Suppressor macrophage (primary cell): Measurements from ENCODE around the gene SGMS1.
A peak's percentile ranks its signal among the peaks of the same experiment; 100 is the strongest.
"Not testable (repeated sequence)": the region's sequence is repeated elsewhere in the genome, so short reads cannot be mapped to it uniquely, and the experiment has no call there.

Experiments used
- DNase-seq, 4 experiments: peaks; one replicate each; pipeline ENCODE4 v3.0.0-alpha.2; 2020 to 2022
- total RNA-seq, 17 experiments: gene quantifications; one replicate each; lab custom pipeline; 2026; ENCODE audit warnings: mixed read lengths in 6 of 17, inconsistent platforms in 3 of 17; lab: John Stamatoyannopoulos, UW

Gene SGMS1
- total RNA-seq: 77.1 to 189 (median 114) reads per million in 17 experiments

DNA sequence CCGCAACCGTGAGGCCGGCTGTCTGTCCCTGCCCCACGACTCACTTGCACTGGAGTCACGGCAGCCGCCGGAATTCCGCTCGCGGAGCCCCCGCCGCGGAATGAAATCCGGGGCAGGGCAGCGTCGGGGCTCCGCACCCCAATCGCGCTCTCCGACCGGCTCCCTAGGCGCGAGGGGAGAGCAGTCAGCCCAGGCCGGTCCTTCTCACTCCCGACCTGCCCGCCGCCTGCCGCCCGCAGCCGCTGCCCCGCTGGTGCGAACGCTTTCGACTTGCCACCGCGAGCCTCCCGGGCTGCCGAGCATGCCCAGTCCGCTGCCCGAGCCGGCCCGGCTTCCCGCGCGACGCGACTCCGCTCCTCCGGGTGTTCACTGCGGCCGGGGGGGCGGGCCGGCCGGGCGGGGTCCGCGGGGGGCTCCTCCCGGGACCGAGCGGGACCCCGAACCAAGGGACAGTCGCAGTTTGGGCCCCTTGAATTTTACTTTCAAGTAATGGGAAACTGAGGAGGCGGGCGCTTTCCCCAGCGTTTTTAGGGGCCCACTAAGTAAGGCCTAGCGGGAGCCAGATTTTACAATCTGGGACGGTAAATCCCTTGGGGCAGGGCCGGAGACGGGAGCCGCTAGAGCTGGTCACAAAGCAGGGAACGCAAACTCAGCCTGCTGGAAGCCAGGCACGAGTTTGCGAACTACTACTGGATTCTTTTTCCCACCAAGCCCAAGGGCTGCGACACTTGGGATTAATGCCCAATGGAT lies at the start of gene SGMS1:
SGMS1 (minus strand) TSS at position 294 of the 750 bp plus-strand sequence. CDS start 279,842 bp downstream, outside the sequence.
- DNase-seq: peak; percentile 87 to 96 (median 93)

DNA sequence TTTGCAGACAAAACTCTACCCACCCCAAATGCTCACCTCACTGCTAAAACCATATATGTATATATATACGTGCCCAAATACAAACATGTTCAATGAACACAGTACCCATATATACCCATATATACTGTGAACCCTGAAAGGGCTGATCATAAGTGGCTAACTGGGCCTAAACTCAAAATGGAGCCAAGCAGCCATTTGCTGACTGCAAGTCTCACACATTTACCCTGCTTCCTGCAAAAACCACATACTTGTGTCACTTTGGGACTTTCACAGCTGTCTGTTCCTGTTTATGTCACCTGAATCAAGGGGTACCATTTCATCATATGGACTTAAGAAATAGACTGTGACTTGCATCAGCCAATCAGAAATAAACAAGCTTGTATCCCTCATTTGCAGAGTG lies 48.4 kb upstream of the SGMS1 start:
- DNase-seq: peak in 3 of 4 experiments; percentile 9 to 16 (median 14)

DNA sequence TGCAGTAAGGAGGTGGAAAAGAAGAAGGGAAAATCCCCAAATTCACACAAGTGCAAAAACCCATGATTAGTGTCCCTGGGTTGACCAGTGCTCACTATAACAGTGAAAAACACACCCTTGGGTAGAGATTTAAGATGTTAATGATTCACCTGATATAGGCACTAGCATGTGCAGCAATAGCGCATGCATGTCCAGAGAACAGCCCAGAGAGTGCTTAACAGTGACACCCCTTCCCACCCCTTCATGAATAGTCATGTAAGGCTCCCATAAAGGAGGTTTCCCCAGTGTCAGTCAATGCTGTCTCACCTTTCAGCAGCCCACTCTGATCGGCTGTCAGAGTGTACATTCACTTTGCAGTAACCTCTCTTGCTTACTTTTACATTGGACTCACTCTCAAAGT lies 47.9 kb upstream of the SGMS1 start:
- not testable (repeated sequence) for DNase-seq

DNA sequence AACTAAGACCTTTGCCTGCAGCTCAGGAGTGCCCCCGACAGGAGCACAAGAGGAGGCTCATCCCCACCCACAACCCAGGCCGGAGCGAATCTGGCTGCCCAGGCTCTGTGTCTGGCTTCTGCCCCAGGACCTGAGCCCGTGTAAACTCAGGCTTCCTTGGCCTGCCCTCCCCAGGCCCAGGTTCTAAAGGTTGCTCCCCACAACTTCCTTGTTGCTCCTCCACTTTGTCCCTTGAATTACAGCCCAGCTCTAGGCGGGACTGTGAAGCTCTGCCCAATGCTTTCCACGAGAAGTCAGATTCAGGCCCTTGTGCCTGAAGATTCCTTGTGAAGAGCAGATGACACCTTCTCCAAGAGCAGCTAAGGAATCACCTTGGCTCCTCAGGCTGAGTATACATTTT lies 46.2 kb upstream of the SGMS1 start:
- DNase-seq: not testable (repeated sequence)

DNA sequence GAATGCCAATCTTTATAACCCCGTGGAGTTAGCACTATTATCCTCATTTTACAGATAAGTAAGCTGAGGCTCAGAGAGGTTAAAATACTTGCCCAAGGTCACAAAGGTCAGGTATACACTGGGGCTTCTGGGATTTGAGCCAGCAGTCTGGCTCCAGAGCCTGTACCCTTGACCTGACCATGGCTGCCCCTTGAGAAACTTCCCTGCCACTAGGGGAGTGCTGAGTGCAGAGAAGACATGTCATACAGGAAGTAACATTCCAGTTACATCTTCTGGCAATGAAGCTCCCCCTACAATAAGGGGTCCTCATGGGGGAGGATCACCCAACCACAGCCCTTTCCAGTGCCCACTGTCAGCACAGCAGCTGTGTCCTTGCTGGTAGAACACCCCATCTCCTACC lies 43.6 kb upstream of the SGMS1 start:
- DNase-seq: not testable (repeated sequence)

DNA sequence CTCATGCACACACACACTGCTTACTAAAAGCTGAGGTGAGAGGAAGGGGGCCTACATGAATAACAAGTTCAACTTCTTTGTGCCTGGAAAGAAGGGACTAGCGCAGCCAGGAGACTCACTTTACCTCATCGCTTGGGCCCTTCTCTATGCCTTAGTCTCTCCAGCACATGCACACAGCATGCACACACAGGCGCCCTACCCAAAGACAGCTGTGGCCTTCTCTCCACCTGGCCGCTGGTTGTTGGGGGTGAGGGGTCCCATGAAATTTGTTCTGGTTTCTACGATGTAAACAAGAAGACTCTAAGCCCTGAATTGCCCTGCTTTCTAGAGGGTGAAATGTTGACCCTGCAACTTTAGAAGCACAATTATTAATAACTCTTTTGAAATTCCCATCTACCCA lies 38.7 kb upstream of the SGMS1 start:
- DNase-seq: not testable (repeated sequence)

DNA sequence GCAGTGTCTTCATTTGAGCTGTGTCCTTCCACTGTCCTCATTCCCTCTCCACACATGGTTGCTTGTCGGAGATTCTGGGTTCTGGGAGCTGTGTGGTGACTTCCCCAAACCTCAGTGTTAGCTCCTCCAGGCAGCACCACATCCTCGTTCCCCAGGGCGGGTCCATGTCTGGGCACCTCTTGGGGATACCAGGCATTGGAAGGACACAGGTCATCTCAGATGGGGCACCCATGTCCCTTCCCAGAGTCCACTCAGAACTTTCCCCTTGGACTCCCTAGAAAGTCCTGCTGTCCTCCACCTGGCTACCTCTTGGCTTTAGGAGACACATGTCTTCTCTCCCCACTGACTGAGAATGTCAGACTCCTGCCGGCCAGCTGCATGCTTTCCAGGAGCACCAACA lies 37.8 kb upstream of the SGMS1 start:
- DNase-seq: not testable (repeated sequence)

DNA sequence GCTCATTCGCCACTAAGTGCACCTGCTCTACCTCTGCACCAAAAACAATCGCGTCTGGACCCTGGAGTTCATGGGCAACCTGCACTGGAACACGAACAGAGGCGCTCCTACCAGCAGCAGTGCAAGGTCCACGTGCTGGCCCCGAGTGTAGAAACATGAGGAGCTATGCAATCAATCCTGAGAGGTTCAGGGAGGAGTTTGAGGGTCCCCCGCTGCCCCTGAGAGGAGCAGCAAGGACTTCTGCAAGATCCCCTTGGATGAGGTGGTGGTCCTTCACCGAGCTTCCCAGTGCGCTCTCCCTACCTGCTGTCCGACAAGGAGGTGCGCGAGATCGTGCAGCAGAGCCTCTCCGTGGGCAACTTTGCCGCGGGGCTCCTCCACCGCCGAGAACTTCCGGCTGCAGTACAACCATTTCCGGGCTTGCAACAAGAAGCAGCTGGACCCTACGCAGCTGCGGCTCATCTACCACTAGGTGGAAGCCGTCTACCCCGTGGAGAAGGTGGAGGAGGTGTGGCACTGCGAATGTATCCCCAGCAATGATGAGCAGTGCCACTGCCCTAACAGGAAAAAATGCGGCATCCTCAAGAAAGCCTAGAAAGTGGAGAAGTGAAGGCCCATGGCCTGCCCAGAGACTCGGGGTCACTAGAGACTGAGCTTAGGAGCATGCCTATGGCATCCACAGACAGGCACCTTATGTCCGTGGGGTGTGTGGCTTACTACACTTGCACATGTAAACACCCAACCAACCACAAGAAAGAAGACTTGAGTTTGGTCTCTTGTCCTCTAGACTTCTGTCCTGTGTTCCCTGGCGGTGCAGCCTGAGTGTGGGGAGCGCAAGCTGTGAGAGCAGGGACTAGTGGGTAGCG lies 36.3 kb upstream of the SGMS1 start:
- peak; percentile 45 to 63 (median 52) for DNase-seq

DNA sequence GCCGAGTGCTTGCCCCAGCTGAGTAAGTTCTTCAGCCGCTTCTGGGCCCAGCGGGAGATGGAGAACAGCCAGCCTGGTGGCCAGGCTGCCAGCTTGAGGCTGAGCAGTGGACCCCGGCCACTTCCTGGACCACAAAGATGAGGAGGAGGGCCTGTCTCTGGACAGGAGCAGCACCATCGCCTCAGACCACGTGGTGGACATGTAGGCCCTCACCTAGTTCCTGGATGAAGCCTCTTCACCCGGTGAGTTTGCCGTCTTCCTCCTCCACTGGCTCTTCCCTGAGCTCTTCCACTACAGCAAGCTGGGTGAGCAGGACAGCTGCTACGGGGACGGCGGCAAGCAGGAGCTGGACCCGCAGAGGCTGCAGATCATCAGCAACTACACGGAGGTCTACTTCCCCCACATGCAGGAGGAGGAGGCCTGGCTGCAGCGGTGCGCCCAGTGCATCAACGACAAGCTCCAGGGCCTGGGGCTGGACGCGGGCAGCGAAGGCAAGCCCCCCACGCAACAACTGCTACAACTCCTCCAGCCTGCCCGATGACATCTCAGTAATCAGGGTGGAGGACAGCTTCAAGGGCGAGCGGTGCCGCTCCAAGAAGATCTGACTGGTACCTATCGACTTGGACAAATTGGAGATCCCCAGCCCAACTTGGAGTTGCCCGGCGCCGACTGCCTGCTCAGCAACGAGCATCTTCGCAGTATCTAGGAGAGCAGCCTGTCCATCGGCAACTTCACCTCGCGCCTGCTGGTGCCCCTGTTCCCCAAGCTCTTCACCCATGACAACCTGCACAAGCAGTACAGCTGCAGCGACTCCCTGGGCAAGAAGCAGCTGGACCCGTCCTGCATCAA lies 35.5 kb upstream of the SGMS1 start:
- not testable (repeated sequence) for DNase-seq

DNA sequence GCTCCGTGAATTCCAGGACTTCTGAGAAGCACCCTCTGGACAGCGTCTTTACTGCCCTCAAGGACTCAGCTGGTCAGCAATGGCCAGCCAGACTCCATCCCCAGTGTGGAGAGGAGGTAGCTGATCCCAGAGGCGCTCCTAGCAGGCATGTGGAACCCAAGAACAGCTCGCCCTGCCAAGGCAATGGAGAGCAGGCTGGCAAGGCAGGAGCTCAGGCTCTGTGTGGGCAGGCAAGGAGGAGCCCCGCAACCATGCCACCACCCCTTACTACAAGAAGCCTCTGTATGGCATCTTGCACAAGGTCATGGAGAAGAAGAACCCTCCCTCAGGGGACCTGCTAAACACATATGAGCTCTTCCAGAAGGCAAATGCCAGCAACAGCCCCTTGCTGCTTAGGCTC lies 34.4 kb upstream of the SGMS1 start:
- DNase-seq: no peak

DNA sequence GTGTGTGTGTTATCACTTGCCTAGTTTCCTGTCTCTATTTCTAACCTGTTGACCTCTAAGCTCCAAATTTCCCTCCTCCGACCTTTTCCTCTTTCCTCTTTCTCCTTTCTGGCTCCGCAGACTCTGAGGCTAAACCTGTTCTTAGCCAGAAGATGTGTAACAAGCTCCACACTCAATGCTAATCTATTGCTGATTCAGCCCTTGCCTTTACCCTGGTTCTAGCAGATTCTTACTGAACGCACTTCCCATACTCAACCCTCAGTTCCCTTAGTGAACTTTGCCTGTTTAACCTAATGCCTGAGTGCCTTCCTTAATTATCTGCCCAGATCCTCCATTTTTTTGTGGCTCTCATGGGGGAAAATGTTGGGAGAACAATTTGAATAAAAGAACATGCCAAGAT lies 30.0 kb upstream of the SGMS1 start:
- peak; percentile 8 to 48 (median 28) for DNase-seq

DNA sequence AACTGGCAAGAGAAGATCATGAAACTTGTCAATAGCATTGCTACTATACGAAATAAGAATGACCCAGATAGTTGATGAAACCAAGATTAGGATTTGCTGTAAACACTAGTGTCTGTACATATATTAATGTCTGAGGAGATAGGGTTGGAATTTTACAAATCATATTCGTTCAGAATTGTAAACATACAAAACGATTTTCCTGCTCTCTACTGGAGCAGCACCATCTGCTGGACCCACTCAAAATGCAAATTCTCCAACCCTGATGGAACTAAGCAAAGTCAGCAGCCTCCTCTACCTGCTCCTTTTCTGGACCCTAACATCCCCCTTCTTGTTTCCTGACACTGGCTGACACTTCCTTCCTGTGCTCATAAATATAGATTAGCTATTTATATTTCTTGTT lies 29.4 kb upstream of the SGMS1 start:
- DNase-seq: peak in 3 of 4 experiments; percentile 8 to 23 (median 17)

DNA sequence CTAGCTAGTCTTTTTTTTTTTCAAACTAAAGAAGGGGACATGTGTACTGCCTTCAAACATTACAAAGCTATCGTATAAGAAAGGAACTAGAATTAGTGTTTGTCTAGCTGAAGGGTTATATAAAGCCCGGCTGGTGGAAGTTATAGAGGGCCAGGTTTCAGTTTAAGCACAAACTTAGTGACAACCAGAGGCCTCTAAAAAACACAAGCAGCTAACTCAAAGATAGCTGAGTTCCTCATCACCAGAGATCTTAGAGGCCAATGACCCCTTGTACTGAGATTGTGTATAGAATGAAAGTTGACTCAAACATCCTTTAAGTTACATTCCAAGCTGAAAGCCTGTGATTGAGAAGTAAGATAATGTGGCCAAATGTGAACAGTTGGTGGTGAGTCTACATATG lies 28.1 kb upstream of the SGMS1 start:
- no peak for DNase-seq

DNA sequence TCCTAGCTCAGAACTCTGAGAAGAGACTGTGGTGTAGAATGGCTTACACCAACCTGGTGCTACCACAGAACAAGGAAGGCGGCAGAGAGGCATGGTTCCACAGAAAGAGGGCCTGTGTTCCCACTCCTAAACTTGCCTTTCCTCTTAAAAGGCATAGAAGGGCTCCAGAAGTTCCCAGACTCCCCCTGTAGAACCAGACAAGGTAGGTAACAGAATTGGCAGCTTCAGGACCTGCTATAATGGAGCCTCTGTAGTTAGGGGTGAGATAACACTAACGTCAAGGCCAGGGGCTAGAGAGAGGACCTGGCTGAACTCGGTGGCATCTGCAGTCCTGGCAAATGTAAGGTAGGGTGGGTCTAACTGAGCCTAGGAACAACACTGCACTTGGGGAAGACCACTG lies 26.7 kb upstream of the SGMS1 start:
- no peak for DNase-seq

DNA sequence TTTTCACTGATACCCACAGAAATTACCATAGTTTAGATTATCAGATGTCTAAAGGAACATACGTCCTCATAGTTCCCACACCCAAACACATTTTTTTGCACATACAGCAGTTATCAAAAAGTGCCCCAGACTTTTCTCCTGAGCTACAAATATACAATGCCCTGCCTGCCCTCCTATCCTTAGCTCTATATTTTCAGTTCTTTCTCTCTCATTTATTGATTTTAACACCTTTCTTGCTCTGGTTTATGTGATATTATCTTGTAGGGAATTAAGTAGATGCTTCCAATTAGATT lies 25.1 kb upstream of the SGMS1 start:
- DNase-seq: no peak

DNA sequence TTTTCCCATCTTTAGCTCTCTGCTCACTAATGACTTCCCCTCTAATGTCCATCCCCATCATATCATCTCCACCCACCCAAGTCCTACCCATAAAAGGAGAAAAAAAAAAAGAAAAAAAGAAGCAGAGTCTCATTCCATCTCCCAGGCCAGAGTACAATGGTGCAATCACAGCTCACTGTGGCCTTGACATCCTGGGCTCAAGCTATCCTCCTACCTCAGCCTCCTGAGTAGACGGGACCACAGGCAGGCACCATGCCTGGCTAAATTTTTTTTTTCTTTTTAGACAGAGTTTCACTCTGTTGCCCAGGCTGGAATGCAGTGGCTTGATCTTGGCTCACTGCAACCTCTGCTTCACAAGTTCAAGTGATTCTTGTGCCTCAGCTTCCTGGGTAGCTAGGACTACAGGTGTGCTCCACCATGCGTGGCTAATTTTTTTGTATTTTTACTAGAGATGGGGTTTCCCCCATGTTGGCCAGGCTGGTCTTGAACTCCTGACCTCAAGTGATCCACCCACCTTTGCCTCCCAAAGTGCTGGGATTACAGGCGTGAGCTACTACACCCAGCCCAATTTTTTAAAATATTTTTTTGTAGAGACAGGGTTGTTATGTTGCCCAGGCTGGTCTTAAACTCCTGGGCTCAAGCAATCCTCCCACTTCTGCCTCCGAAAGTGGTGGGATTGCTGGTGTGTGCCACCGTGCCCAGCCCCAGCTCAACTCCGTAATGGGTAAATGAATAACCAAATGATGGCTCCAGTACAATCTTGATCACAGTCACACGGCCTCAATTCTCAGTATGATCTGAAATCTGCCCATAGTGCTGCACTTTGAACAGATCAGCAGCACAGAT lies 24.6 kb upstream of the SGMS1 start:
- no peak for DNase-seq

DNA sequence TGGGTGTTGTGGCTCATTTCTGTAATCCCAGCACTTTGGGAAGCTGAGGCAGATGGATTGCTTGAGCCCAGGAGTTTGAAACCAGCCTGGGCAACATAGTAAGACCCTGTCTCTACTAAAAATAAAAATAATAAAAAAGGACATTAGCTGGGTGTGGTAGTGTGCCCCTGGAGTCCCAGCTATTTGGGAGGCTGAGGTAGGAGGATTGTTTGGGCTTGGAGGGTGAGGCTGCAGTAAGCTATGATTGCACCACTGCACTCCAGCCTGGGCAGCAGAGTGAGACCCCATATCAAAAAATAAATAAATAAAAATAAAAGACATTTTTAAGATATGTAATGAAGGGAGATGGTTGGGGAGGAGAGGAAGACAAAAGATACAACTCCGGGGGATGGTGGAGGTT lies 23.6 kb upstream of the SGMS1 start:
- not testable (repeated sequence) for DNase-seq

DNA sequence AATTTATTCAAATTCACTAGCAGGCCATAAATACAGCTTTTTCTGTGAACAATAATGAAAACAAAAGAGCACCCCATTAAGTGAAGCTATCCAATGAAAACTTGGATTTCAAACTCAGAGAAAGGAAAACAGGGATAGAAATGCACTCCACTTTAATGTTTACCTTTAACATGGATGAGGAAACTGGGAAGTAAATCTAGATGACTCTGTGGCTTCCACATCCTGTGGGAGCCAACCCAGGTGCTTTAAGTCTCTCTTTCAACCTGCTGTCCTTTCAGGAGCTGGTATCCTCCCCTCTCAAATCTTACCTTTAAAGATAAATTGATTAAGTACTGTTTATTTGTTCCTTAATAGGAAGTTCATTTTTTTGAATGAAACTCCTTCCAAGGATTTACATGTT lies 21.5 kb upstream of the SGMS1 start:
- DNase-seq: no peak

DNA sequence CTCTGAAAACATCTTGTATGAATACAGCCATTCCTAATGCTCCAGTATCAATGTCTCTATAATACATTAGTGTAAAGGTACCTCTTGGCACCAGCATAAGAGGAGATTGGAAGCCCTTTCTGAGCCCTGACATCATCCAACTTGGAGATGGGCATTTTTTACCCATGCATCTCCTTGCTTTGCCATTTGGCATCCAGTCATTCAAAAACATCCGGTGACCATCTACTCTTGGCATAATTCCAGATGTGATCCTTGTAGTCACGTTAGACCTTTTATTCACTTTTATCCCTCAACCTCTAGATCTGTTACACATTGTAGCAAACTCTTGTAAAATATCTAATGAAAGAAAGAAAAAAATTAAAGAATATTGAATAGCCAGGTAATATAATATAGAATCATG lies 17.9 kb upstream of the SGMS1 start:
- DNase-seq: no peak

DNA sequence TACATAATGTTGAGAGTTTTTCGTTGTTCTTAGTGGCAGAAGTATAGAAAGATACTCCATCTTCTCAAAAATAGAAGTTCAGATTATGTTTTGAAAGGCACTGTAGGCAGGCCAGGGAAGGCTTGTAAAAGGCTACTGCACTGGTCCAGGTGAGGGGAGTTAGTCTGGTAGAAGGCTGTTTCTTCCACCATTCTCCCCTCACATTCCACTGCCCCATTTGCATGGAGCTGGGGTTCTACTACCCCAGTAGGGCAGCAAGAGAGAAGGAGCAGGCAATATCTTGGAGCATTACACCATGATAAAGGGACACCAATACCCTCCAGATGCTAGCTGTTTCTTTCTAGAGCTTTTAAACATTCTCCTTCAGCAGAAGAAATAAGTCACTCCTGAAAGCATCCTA lies 16.5 kb upstream of the SGMS1 start:
- DNase-seq: no peak

DNA sequence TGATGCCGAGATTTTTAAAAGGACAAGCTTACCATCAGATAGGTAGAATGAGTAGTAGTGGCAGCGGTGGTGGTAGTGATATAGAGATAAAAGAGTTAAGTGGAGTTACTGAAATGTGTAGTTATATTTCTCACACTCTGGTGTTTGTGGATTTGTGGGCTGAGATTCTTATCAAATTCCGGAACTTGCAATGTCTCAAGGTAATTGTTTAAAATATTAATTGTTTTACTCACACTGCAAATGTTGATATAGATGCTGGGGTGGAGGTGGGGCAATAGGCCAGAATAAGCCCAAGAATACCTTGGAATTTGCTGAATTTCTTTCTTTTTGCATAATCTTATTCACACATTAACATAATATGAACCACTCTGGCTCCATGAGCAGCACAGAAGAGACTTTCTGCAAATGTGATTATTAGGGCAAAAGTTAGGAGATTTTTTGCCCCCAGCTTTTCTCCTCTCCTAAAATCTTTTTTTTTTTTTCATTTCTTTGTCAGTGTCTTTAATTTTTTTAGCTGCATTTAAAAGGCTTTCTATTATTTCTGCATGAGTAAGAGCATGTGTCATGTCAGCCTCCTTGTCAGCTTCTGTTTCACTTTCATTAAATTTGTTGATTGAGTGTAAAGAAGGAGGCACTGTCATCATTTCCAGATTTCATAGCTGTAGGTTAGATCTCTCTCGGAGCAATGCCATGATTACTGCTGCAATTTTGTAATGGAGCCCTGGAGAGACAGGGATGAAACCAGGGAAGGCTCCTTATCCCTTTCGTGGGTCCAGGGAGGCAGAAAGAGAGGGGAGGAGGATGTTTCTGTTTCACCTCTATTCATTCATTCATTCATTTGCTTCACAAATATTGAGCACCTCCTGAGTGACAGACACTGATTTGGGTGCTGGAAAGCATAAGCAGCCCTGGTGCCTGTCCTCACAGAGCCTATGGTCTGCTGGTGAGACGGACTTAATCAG lies 13.1 kb upstream of the SGMS1 start:
- no peak for DNase-seq
